ENCODE measurements around the gene NR6A1.

NR6A1 gene

GRCh38 chr9:124800306-124801259 lies 29.5 kb upstream of the NR6A1 start:
- in situ Hi-C loops (cut with HindIII; ENCODE audit: low pct_ligation_motif_present, low sequenced_read_pairs), result no loop called here
- Histone ChIP-seq H3K36me3 (replicated peaks) (no peaks in the 10 kb centered on the region), H3K27ac (no peak overlapping the region), H3K27me3 (replicated peaks) (no peaks in the 10 kb centered on the region), H3K4me3 (ENCODE audit: low read depth, low read length) (no peak overlapping the region)
- no peak for DNase-seq
- TF ChIP-seq CTCF (IDR thresholded peaks at IDR 0.05; ENCODE audit: low read depth, low read length, missing control alignments), result no peak

- no peak for TF ChIP-seq CTCF (IDR thresholded peaks at IDR 0.05; ENCODE audit: low read depth, low read length, missing control alignments)
- in situ Hi-C loops (cut with HindIII; ENCODE audit: low pct_ligation_motif_present, low sequenced_read_pairs), result no loop called here
- no peak overlapping the region for H3K27ac ChIP-seq
- no peak overlapping the region for H3K4me3 ChIP-seq (ENCODE audit: low read depth, low read length)
- no peak for DNase-seq
- no peaks in the 10 kb centered on the region for H3K36me3 ChIP-seq (replicated peaks)
- no peaks in the 10 kb centered on the region for H3K27me3 ChIP-seq (replicated peaks)
Observed at GRCh38 chr9:124799274-124800006, 28.3 kb upstream of the NR6A1 start.

GRCh38 chr9:124797343-124798103 lies 26.4 kb upstream of the NR6A1 start:
- no peak overlapping the region for H3K4me3 ChIP-seq (ENCODE audit: low read depth, low read length)
- no peak for TF ChIP-seq CTCF (IDR thresholded peaks at IDR 0.05; ENCODE audit: low read depth, low read length, missing control alignments)
- in situ Hi-C loops (cut with HindIII; ENCODE audit: low pct_ligation_motif_present, low sequenced_read_pairs), result no loop called here
- H3K36me3 ChIP-seq (replicated peaks), result no peaks in the 10 kb centered on the region
- H3K27me3 ChIP-seq (replicated peaks), result no peaks in the 10 kb centered on the region
- DNase-seq, result no peak
- no peak overlapping the region for H3K27ac ChIP-seq

- no peak for TF ChIP-seq CTCF (IDR thresholded peaks at IDR 0.05; ENCODE audit: low read depth, low read length, missing control alignments)
- no peak overlapping the region for H3K27ac ChIP-seq
- in situ Hi-C loops (cut with HindIII; ENCODE audit: low pct_ligation_motif_present, low sequenced_read_pairs), result no loop called here
- H3K4me3 ChIP-seq (ENCODE audit: low read depth, low read length), result no peak overlapping the region
- DNase-seq, result no peak
- H3K27me3 ChIP-seq (replicated peaks), result no peaks in the 10 kb centered on the region
- no peaks in the 10 kb centered on the region for H3K36me3 ChIP-seq (replicated peaks)
Observed at GRCh38 chr9:124795881-124796431, 24.8 kb upstream of the NR6A1 start.

GRCh38 chr9:124794902-124795491 lies 23.9 kb upstream of the NR6A1 start:
- in situ Hi-C loops (cut with HindIII; ENCODE audit: low pct_ligation_motif_present, low sequenced_read_pairs), result no loop called here
- Histone ChIP-seq H3K27me3 (replicated peaks) (no peaks in the 10 kb centered on the region), H3K36me3 (replicated peaks) (no peaks in the 10 kb centered on the region), H3K4me3 (ENCODE audit: low read depth, low read length) (no peak overlapping the region), H3K27ac (no peak overlapping the region)
- TF ChIP-seq CTCF (IDR thresholded peaks at IDR 0.05; ENCODE audit: low read depth, low read length, missing control alignments), result no peak
- DNase-seq, result no peak
